ENCODE measurements around the gene AP3S1. TPM values are rescaled to one million over a fixed set of nuclear protein-coding genes. Genes with fewer than 3 reads are reported as not detected.

The AP3S1 gene
- total and polyA plus RNA-seq, 2 of the 13 experiments (the other 11 are each of a cell fraction or from before 2014, with no cell fraction given): 50.5 to 85.9 TPM

GRCh38 chr5:115898656-115899055 is 56.9 kb downstream of the AP3S1 start (continued):
- no peak for TF ChIP-seq ZBTB10 (CRISPR knock-in tag; IDR thresholded peaks at IDR 0.05; ENCODE audit: borderline replicate concordance)
- no peak for TF ChIP-seq ZNF101 (CRISPR knock-in tag; IDR thresholded peaks at IDR 0.05; ENCODE audit: borderline replicate concordance, low read depth)
- no peak for TF ChIP-seq KDM5B (CRISPR knock-in tag; IDR thresholded peaks at IDR 0.05; ENCODE audit: borderline replicate concordance)
- TF ChIP-seq ZNF234 (CRISPR knock-in tag; conservative IDR thresholded peaks at IDR 0.05): no peak
- TF ChIP-seq ZNF326 (CRISPR knock-in tag; IDR thresholded peaks at IDR 0.05; ENCODE audit: borderline replicate concordance): no peak
- no peak for TF ChIP-seq ZNF562 (CRISPR knock-in tag; IDR thresholded peaks at IDR 0.05; ENCODE audit: borderline replicate concordance)
- no peak for TF ChIP-seq E2F2 (CRISPR knock-in tag; IDR thresholded peaks at IDR 0.05; ENCODE audit: borderline replicate concordance)
- TF ChIP-seq EHMT2 (IDR thresholded peaks at IDR 0.05; ENCODE audit: borderline replicate concordance, low read depth, low read length): no peak
- TF ChIP-seq PRDM15 (CRISPR knock-in tag; IDR thresholded peaks at IDR 0.05): no peak

All from HepG2 (cell line).